ENCODE results near the gene HTRA3. TPM values are rescaled to one million over a fixed set of nuclear protein-coding genes. Genes with fewer than 3 reads are reported as not detected.

Gene HTRA3
- total RNA-seq, 1 experiment from 2014 or later: not detected

DNA sequence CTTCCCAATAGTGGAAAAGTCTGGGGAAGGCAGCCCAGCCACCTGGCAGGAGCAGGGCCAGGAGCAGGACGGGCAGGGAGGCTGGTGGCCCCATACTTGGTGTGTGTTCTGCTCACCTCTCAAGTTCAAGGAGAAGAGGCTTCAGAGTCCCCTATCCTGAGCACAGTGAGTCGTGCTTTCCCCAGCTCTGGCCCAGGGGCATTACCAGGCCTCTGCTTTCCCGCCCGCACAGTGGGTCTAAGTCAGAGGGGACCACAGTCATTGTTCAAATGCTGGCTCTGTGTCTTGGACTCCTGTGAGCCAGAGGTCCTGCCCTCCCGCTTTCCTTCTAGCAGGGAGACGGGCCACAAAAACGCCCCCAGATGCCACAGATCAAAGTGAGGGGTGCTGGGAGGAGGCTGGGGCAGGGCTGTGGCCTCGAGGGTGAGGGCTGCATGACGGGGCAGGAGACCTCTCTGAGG, 27.6 kb downstream of the HTRA3 start:
- no peak overlapping the region for H3K27ac Mint-ChIP-seq (ENCODE audit: unreplicated experiment)
- BruUV-seq (replicated peaks): no TSS peak
- no peaks in the 10 kb centered on the region for H3K4me1 Mint-ChIP-seq (ENCODE audit: low read depth, unreplicated experiment)
- no peak overlapping the region for H3K4me3 Mint-ChIP-seq (ENCODE audit: low read depth, unreplicated experiment)
- H3K36me3 Mint-ChIP-seq (ENCODE audit: insufficient read depth, unreplicated experiment): no peaks in the 10 kb centered on the region
- H3K27me3 Mint-ChIP-seq (ENCODE audit: unreplicated experiment): peaks cover 47% of the 10 kb centered on the region
- intact Hi-C loops (cut with micrococcal nuclease; ENCODE audit: unreplicated experiment): no loop called here
- TF ChIP-seq, protein P1, sequence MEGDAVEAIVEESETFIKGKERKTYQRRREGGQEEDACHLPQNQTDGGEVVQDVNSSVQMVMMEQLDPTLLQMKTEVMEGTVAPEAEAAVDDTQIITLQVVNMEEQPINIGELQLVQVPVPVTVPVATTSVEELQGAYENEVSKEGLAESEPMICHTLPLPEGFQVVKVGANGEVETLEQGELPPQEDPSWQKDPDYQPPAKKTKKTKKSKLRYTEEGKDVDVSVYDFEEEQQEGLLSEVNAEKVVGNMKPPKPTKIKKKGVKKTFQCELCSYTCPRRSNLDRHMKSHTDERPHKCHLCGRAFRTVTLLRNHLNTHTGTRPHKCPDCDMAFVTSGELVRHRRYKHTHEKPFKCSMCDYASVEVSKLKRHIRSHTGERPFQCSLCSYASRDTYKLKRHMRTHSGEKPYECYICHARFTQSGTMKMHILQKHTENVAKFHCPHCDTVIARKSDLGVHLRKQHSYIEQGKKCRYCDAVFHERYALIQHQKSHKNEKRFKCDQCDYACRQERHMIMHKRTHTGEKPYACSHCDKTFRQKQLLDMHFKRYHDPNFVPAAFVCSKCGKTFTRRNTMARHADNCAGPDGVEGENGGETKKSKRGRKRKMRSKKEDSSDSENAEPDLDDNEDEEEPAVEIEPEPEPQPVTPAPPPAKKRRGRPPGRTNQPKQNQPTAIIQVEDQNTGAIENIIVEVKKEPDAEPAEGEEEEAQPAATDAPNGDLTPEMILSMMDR (IDR thresholded peaks at IDR 0.05; ENCODE audit: unreplicated experiment): no peak
- peaks cover 6% of the 10 kb centered on the region for H3K9me3 Mint-ChIP-seq (ENCODE audit: low read depth, unreplicated experiment)
- CTCF ChIA-PET: no interaction called here
- DNase-seq: no peak

DNA sequence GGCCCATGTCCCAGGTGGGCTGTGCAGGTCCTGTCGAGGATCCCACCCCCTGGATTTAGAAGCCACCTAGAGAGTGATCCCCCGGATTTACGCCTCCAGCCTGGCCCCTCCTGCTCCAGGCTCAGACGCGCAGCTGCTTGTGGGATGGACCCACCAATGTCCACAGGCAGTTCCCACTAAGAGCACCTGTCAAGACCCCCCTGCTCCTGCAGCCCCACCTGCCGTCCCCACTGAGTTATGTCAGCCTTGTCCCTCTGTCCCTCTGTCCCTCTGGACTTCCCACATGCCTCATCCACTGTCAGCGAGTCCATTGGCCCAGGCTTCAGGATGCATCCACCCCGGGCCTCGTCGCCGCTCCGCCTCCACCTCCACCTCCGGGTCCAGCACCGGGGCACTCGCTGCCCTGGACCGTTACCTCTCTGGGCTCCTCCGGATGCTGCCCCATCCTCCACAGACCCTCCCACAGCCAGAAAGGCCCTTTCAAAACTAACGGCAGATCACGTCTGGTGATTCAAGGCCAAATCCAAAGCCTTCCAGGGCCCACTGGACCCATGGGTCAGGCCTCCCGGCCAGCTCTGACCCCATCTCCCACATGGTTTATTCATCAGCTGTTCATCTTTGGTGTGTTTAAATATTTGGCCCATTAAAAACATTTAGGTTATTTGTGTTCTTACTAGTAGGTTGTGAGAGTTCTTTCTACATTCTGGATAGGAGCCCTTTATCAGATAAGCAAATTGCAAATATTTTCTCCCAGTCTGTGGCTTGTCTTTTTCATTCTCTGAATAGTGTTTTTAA, 28.3 kb downstream of the HTRA3 start:
- H3K4me1 Mint-ChIP-seq (ENCODE audit: low read depth, unreplicated experiment): no peaks in the 10 kb centered on the region
- no peak overlapping the region for H3K27ac Mint-ChIP-seq (ENCODE audit: unreplicated experiment)
- H3K9me3 Mint-ChIP-seq (ENCODE audit: low read depth, unreplicated experiment): peaks cover 6% of the 10 kb centered on the region
- CTCF ChIA-PET: no interaction called here
- no peaks in the 10 kb centered on the region for H3K36me3 Mint-ChIP-seq (ENCODE audit: insufficient read depth, unreplicated experiment)
- no peak for DNase-seq
- TF ChIP-seq, protein P1 (IDR thresholded peaks at IDR 0.05; ENCODE audit: unreplicated experiment): no peak
- BruUV-seq (replicated peaks): no TSS peak
- intact Hi-C loops (cut with micrococcal nuclease; ENCODE audit: unreplicated experiment): no loop called here
- H3K27me3 Mint-ChIP-seq (ENCODE audit: unreplicated experiment): peaks cover 48% of the 10 kb centered on the region
- H3K4me3 Mint-ChIP-seq (ENCODE audit: low read depth, unreplicated experiment): no peak overlapping the region

DNA sequence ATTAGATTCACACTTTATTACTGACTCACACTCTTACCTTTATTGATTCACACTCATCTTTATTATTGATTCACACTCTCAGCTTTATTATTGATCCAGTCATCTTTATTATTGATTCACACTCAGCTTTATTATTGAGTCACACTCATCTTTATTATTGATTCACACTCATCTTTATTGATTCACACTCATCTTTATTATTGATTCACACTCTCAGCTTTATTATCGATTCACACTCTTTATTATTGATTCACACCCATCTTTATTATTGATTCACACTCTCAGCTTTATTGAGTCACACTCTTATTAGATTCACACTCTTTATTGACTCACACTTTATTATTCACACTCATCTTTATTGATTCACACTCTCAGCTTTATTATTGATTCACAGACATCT, 31.3 kb downstream of the HTRA3 start:
- peaks cover 6% of the 10 kb centered on the region for H3K9me3 Mint-ChIP-seq (ENCODE audit: low read depth, unreplicated experiment)
- no TSS peak for BruUV-seq (replicated peaks)
- CTCF ChIA-PET: no interaction called here
- H3K36me3 Mint-ChIP-seq (ENCODE audit: insufficient read depth, unreplicated experiment): peaks cover 7% of the 10 kb centered on the region
- no peaks in the 10 kb centered on the region for H3K4me1 Mint-ChIP-seq (ENCODE audit: low read depth, unreplicated experiment)
- TF ChIP-seq, protein P1 (IDR thresholded peaks at IDR 0.05; ENCODE audit: unreplicated experiment): no peak
- H3K27ac Mint-ChIP-seq (ENCODE audit: unreplicated experiment): no peak overlapping the region
- peaks cover 44% of the 10 kb centered on the region for H3K27me3 Mint-ChIP-seq (ENCODE audit: unreplicated experiment)
- no peak for DNase-seq
- intact Hi-C loops (cut with micrococcal nuclease; ENCODE audit: unreplicated experiment): no loop called here
- no peak overlapping the region for H3K4me3 Mint-ChIP-seq (ENCODE audit: low read depth, unreplicated experiment)

DNA sequence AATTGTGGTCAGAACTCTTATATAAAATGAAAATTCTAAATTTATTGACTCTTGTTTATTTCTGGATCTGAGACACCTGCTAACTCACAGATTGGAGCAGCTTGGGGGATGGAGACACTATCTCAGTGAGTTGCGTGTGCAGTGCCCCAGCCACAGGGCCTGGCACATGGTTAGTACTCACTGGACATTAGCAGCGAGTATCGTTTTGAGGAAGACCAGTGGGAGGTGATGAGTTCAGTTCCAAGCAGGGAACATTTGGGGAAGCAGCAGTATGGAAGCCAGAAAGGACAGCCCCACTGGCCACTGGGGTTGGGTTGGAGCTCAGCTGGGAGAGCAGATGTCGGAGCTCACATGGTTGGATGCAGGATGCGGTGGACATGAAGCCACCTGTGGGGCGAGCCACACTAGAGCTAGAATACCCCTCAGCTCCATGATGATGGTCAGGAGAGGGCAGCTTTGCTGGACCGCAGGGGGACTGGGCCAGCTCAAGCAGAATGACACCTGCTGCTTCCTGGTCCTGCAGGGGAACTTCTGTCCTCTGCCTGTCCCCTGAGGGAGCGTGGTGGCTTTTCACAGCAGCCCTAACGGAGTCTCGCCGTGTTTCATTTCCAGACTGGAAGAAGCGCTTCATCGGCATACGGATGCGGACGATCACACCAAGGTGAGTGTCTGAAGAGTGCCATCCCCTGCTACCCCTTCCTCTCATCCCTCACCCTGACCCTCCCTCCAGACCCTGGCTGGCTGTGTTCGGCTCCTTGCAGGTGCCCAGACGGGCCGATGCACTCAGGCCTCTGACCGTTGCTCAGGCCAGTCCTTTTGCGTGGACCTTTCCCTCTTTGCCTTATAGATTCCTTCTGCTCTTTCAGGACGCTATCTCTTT, 32.5 kb downstream of the HTRA3 start:
- Mint-ChIP-seq H3K9me3 (ENCODE audit: low read depth, unreplicated experiment) (peaks cover 6% of the 10 kb centered on the region), H3K27me3 (ENCODE audit: unreplicated experiment) (peaks cover 41% of the 10 kb centered on the region), H3K4me1 (ENCODE audit: low read depth, unreplicated experiment) (no peaks in the 10 kb centered on the region), H3K4me3 (ENCODE audit: low read depth, unreplicated experiment) (no peak overlapping the region), H3K36me3 (ENCODE audit: insufficient read depth, unreplicated experiment) (peaks cover 7% of the 10 kb centered on the region), H3K27ac (ENCODE audit: unreplicated experiment) (no peak overlapping the region)
- no TSS peak for BruUV-seq (replicated peaks)
- DNase-seq: no peak
- TF ChIP-seq, protein P1 (IDR thresholded peaks at IDR 0.05; ENCODE audit: unreplicated experiment): no peak
- CTCF ChIA-PET: no interaction called here
- intact Hi-C loops (cut with micrococcal nuclease; ENCODE audit: unreplicated experiment): no loop called here

Measured in Calu3 (cell line).